ENCODE measurements around the gene THBS1. TPM values are rescaled to one million over a fixed set of nuclear protein-coding genes. Genes with fewer than 3 reads are reported as not detected.

Gene THBS1
- total RNA-seq, 2 experiments from 2014 or later = 9.5 to 10.5 TPM

DNA sequence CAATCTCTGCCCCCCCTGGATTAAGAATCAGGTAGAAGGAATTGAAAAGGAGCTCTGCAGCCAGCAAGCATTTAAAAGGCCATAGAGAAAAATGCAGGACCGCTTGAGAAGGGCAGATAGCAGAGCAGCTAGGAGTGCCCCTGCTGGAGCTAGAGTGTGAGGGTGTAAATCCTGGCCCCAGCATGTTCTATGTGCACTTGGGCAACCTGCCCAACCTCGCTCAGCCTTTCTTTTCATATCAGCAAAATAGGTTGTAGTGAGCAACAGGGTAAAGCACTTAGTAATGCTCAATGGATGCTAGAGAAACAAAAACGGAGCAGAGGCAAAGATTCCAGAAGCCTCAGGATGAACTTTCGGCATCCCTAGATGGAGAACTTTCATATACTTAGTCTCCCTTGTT is 25.0 kb upstream of the THBS1 start:
- Mint-ChIP-seq H3K27me3 (no peaks in the 10 kb centered on the region), H3K27ac (no peak overlapping the region), H3K36me3 (ENCODE audit: low read depth) (no peaks in the 10 kb centered on the region), H3K9me3 (no peaks in the 10 kb centered on the region), H3K4me3 (no peak overlapping the region), H3K4me1 (ENCODE audit: low read depth) (no peaks in the 10 kb centered on the region)
- CTCF ChIA-PET = no interaction called here
- no peaks in the 10 kb centered on the region for H3K27me3 ChIP-seq (ENCODE audit: control insufficient read depth in 1 of 2, insufficient read depth in 2 of 2, low read length in 2 of 2)
- no peak overlapping the region for H3K4me3 ChIP-seq (ENCODE audit: low read length)
- H3K4me1 ChIP-seq (ENCODE audit: insufficient read depth, low read length) = no peaks in the 10 kb centered on the region
- POLR2A ChIA-PET = no interaction called here
- no peaks in the 10 kb centered on the region for H3K9me3 ChIP-seq (ENCODE audit: control insufficient read depth in 1 of 2, insufficient read depth in 1 of 2, low read length in 2 of 2)
- no peak for DNase-seq
- no peak overlapping the region for H3K27ac ChIP-seq (ENCODE audit: low read depth in 1 of 2, low read length in 2 of 2)
- no peak for TF ChIP-seq CTCF (IDR thresholded peaks at IDR 0.05)
- H3K36me3 ChIP-seq (ENCODE audit: insufficient read depth, low read length) = no peaks in the 10 kb centered on the region
- no peak for ATAC-seq (ENCODE audit: poor library complexity)
- intact Hi-C loops (cut with DNase I, micrococcal nuclease) = no loop called here

DNA sequence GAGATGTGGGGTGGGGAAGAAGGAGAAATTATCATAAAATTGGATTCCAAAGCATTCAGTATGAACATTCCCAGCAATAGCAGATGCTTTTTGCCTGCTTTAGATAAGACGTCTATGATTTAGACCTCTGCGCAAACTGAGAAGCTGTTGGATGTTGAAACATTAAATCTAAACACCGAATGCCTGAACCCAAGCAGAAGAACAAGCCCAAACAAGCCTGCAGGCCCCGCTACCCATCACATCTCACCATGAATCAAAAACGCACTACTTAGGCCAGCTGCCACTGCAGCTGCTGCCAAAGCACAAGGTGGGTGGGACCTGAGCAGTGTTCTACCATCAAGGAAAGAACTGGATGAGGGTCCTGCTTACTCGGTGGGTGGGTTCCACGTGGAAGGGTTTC is 24.4 kb upstream of the THBS1 start:
- no peaks in the 10 kb centered on the region for H3K36me3 Mint-ChIP-seq (ENCODE audit: low read depth)
- ChIA-PET POLR2A (no interaction called here), CTCF (no interaction called here)
- no peaks in the 10 kb centered on the region for H3K27me3 Mint-ChIP-seq
- H3K9me3 Mint-ChIP-seq = no peaks in the 10 kb centered on the region
- ATAC-seq (ENCODE audit: poor library complexity) = no peak
- intact Hi-C loops (cut with DNase I, micrococcal nuclease) = no loop called here
- H3K4me3 Mint-ChIP-seq = no peak overlapping the region
- Histone ChIP-seq H3K27ac (ENCODE audit: low read depth in 1 of 2, low read length in 2 of 2) (no peak overlapping the region), H3K9me3 (ENCODE audit: control insufficient read depth in 1 of 2, insufficient read depth in 1 of 2, low read length in 2 of 2) (no peaks in the 10 kb centered on the region), H3K4me1 (ENCODE audit: insufficient read depth, low read length) (no peaks in the 10 kb centered on the region), H3K36me3 (ENCODE audit: insufficient read depth, low read length) (no peaks in the 10 kb centered on the region), H3K4me3 (ENCODE audit: low read length) (no peak overlapping the region), H3K27me3 (ENCODE audit: control insufficient read depth in 1 of 2, insufficient read depth in 2 of 2, low read length in 2 of 2) (no peaks in the 10 kb centered on the region)
- no peak overlapping the region for H3K27ac Mint-ChIP-seq
- no peak for DNase-seq
- TF ChIP-seq CTCF (IDR thresholded peaks at IDR 0.05) = no peak
- no peaks in the 10 kb centered on the region for H3K4me1 Mint-ChIP-seq (ENCODE audit: low read depth)

GRCh38 chr15:39558421-39558820 is 22.5 kb upstream of the THBS1 start:
- TF ChIP-seq CTCF (IDR thresholded peaks at IDR 0.05) = no peak
- H3K4me3 Mint-ChIP-seq = no peak overlapping the region
- DNase-seq (no peak), ATAC-seq (ENCODE audit: poor library complexity) (no peak)
- Histone ChIP-seq H3K9me3 (ENCODE audit: control insufficient read depth in 1 of 2, insufficient read depth in 1 of 2, low read length in 2 of 2) (no peaks in the 10 kb centered on the region), H3K27ac (ENCODE audit: low read depth in 1 of 2, low read length in 2 of 2) (no peak overlapping the region), H3K36me3 (ENCODE audit: insufficient read depth, low read length) (no peaks in the 10 kb centered on the region), H3K4me3 (ENCODE audit: low read length) (no peak overlapping the region), H3K27me3 (ENCODE audit: control insufficient read depth in 1 of 2, insufficient read depth in 2 of 2, low read length in 2 of 2) (no peaks in the 10 kb centered on the region), H3K4me1 (ENCODE audit: insufficient read depth, low read length) (no peaks in the 10 kb centered on the region)
- no peaks in the 10 kb centered on the region for H3K9me3 Mint-ChIP-seq
- H3K27ac Mint-ChIP-seq = no peak overlapping the region
- ChIA-PET POLR2A (no interaction called here), CTCF (no interaction called here)
- H3K36me3 Mint-ChIP-seq (ENCODE audit: low read depth) = no peaks in the 10 kb centered on the region
- H3K27me3 Mint-ChIP-seq = no peaks in the 10 kb centered on the region
- intact Hi-C loops (cut with DNase I, micrococcal nuclease) = no loop called here
- H3K4me1 Mint-ChIP-seq (ENCODE audit: low read depth) = no peaks in the 10 kb centered on the region

Data from CD4-positive, alpha-beta T cell (primary cell).